NT2/D1 (cell line): Measurements from ENCODE around the gene CEACAM3.

Experiments
- DNase-seq: peaks from one replicate; pipeline ENCODE4 v3.0.0-alpha.2; 2011; ENCODE audit warnings: low read depth, low spot score
- H3K27me3 ChIP-seq: 2 replicates; pipeline ENCODE4 v1.6.0; 2011; ENCODE audit warnings: mild to moderate bottlenecking; ENCODE audit not compliant: insufficient read length, insufficient read depth
- H3K36me3 ChIP-seq: 2 replicates; pipeline ENCODE4 v1.6.1; 2011; ENCODE audit warnings: mild to moderate bottlenecking, low read length, mixed read lengths; ENCODE audit not compliant: insufficient read depth, insufficient read length
- H3K4me1 ChIP-seq: 2 replicates; pipeline ENCODE4 v1.5.1; 2011; ENCODE audit not compliant: insufficient read depth, insufficient read length
- H3K4me3 ChIP-seq: 2 replicates; pipeline ENCODE4 v1.5.1; 2011; ENCODE audit warnings: low read depth; ENCODE audit not compliant: insufficient read length
- H3K9ac ChIP-seq: 2 replicates; pipeline ENCODE4 v1.6.0; 2011; ENCODE audit warnings: low read depth; ENCODE audit not compliant: insufficient read length
- H3K9me3 ChIP-seq: 2 replicates; pipeline ENCODE4 v1.5.1; 2011; ENCODE audit warnings: mild to moderate bottlenecking, low read length; ENCODE audit not compliant: insufficient read depth
- SUZ12 ChIP-seq: IDR thresholded peaks from 2 replicates; pipeline ENCODE4 v1.6.1; 2011; ENCODE audit not compliant: insufficient read length, insufficient read depth; ENCODE audit errors: extremely low read depth
- YY1 ChIP-seq: IDR thresholded peaks from 2 replicates; pipeline ENCODE4 v1.6.1; 2011; ENCODE audit not compliant: insufficient read length, insufficient read depth
- ZNF274 ChIP-seq: IDR thresholded peaks from 2 replicates; pipeline ENCODE4 v1.6.1; 2011; ENCODE audit warnings: mild to moderate bottlenecking, low read depth, low read length

The CEACAM3 gene

DNA sequence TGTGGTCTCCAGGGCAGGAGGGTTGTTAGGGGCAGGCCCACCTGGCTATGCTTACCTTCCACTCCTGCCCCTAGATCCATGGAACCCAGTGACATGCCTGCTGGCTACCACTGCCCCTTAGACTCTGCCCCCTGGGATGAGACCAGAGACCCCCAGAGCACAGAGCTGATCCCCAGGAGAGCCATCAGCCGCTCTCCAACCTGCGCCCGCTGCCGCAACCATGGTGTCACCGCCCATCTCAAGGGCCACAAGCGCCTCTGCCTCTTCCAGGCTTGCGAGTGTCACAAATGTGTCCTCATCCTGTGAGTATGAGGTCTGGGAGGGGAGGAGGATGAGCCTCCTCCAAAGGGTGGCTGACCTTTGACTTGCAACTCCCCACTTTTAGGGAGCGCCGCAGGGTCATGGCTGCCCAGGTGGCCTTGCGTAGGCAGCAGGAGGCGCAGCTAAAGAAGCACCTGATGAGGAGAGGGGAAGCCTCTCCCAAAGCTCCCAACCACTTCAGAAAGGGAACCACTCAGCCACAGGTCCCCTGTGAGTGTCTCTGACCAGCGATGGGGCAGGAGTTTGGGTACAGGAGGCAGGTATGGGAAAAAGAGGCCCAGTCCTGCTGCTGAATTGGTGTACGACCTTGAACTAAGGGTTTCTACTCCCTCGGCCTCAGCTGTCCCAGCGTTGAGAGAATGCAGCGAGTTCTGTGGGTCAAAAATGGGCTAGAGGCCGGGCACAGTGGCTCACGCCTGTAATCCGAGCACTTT, 51.1 kb downstream of the CEACAM3 start:
- Histone ChIP-seq H3K4me3 (no peak overlapping the region), H3K9me3 (no peaks in the 10 kb centered on the region; the same call in 1 of the 2 replicates), H3K9ac (no peak overlapping the region), H3K36me3 (no peaks in the 10 kb centered on the region), H3K27me3 (no peaks in the 10 kb centered on the region), H3K4me1 (peaks cover 5% of the 10 kb centered on the region)
- no peak for TF ChIP-seq SUZ12
- no peak for TF ChIP-seq YY1
- no peak for TF ChIP-seq ZNF274
- no peak for DNase-seq

DNA sequence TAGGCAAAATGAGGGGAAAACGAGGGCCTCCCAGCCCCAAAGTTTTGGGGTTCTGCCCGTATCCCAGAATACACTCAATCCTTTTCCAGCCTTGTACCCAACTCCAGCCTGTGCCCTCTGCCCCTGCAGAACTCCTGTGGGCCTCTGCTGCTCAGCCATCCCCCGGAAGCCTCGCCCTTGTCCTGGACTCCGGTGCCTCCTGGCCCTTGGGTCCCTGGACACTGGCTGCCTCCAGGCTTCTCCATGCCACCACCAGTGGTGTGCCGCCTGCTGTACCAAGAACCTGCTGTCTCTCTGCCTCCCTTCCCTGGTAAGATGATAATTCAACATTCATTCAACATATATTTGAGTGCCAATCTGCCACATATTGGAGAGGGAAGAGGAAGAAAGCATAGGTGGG, 52.3 kb downstream of the CEACAM3 start:
- Histone ChIP-seq H3K4me1 (peaks cover 5% of the 10 kb centered on the region), H3K4me3 (no peak overlapping the region), H3K36me3 (no peaks in the 10 kb centered on the region), H3K27me3 (no peaks in the 10 kb centered on the region), H3K9ac (no peak overlapping the region), H3K9me3 (no peaks in the 10 kb centered on the region; the same call in 1 of the 2 replicates)
- TF ChIP-seq ZNF274 (no peak), YY1 (no peak), SUZ12 (no peak)
- no peak for DNase-seq

DNA sequence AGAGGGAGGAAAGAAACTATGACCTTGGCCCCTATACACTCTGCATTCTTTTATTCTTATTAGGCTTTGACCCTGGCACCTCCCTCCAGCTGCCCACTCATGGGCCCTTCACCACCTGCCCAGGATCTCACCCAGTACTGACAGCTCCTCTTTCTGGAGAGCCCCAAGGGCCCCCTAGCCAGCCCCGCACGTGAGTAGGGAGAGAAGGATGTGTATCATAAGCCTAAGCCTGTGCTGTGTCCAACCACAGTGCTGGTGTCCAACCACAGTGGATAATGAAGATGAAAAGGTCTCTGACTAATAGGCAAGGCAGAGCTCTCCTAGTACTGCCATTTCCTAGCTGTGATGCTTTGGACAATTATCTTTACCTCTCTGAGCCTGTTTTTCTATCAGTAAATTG, 52.7 kb downstream of the CEACAM3 start:
- no peaks in the 10 kb centered on the region for H3K36me3 ChIP-seq
- H3K4me1 ChIP-seq = peaks cover 5% of the 10 kb centered on the region
- H3K9ac ChIP-seq = no peak overlapping the region
- H3K27me3 ChIP-seq = no peaks in the 10 kb centered on the region
- TF ChIP-seq SUZ12 (no peak), ZNF274 (no peak), YY1 (no peak)
- H3K4me3 ChIP-seq = no peak overlapping the region
- H3K9me3 ChIP-seq = no peaks in the 10 kb centered on the region; the same call in 1 of the 2 replicates
- no peak for DNase-seq

DNA sequence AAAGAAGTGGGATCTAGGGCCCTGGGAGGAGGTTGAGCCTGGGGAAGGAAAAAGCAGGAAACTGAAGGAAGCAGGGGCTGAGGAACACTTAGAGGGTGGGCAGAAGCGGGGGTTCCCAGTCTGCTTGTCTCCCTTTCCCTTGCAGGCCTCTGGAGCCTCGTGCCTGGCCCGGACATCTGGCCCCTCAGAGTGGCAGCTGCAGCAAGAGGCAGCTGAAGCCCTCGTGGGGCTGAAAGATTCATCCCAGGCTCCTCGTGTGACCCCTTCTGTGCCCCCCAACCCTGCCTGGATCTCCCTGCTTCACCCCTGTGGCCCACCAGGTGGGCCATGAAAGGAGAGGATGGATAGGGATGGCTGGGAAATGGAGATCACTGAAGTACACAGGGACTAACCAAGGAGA, 54.0 kb downstream of the CEACAM3 start:
- H3K4me3 ChIP-seq = no peak overlapping the region
- DNase-seq = no peak
- H3K9ac ChIP-seq = no peak overlapping the region
- no peaks in the 10 kb centered on the region for H3K9me3 ChIP-seq
- H3K27me3 ChIP-seq = no peaks in the 10 kb centered on the region
- no peak for TF ChIP-seq ZNF274
- H3K4me1 ChIP-seq = peaks cover 5% of the 10 kb centered on the region
- H3K36me3 ChIP-seq = no peaks in the 10 kb centered on the region

DNA sequence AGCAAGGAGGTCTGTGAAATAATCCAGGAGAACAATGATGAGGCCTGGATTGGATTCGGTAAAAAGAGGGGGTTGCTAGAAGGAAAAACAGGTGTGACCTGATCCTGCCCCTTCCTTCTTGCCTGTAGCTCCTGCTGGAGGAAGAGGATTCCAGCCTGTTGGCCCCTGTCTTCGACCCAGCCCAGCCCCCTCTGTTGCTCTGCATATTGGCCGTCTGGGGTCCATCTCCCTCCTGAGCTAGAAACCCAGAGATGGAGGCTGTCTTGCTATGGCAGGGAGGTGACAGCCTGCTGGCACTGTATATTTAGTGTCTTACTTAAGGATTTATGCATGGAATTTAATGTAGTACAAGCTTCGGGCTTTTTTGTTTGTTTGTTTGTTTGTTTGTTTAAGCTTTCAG, 55.1 kb downstream of the CEACAM3 start:
- DNase-seq = no peak
- H3K36me3 ChIP-seq = no peaks in the 10 kb centered on the region
- no peak overlapping the region for H3K4me3 ChIP-seq
- H3K4me1 ChIP-seq = peaks cover 5% of the 10 kb centered on the region
- H3K27me3 ChIP-seq = no peaks in the 10 kb centered on the region
- no peak for TF ChIP-seq YY1
- TF ChIP-seq ZNF274 = no peak
- H3K9me3 ChIP-seq = no peaks in the 10 kb centered on the region
- H3K9ac ChIP-seq = no peak overlapping the region

DNA sequence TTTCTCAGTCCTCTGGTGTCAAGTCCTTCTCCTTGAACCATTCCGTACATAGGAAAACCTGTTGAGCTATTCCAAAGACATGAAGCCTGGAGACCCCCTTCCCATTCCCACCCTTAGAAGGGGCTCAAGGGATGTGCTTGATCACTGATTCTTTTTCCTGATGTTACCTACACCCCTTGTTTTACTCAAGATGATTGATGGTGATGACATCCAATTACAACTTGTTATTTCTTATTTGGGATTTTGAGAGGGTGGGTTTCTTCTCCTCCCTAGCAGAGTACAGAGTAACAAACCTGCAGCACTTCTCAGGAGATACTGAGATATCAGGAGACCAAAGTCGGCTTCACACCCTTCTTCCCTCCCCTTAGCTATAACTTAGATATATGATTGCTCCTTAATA, 57.0 kb downstream of the CEACAM3 start:
- Histone ChIP-seq H3K36me3 (no peaks in the 10 kb centered on the region), H3K4me3 (no peak overlapping the region), H3K27me3 (no peaks in the 10 kb centered on the region), H3K9me3 (no peaks in the 10 kb centered on the region), H3K4me1 (peaks cover 5% of the 10 kb centered on the region), H3K9ac (no peak overlapping the region)
- no peak for DNase-seq
- TF ChIP-seq YY1 = no peak

DNA sequence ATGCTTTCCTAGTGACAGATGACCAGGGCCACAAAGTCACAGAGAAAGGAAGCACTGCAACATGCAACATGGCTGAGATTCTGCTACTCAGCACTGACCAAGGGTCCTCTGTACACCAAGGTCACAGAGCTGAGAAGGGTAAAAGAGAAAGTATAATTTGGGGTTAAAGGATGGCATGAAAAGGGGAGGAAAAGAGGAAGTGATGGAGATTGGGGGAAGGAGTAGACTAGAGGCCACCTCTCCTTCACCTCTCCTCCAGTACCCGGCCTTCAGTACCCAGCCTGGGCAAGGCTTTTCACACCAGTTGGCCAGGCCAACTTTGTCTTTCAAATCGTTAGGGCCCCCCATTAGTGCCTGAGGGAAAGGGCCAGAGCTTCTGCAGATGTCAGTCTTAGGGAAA, 57.4 kb downstream of the CEACAM3 start:
- Histone ChIP-seq H3K27me3 (no peaks in the 10 kb centered on the region), H3K4me1 (peaks cover 5% of the 10 kb centered on the region), H3K9me3 (no peaks in the 10 kb centered on the region), H3K36me3 (no peaks in the 10 kb centered on the region), H3K9ac (no peak overlapping the region), H3K4me3 (no peak overlapping the region)
- no peak for DNase-seq
- TF ChIP-seq SUZ12 = no peak

DNA sequence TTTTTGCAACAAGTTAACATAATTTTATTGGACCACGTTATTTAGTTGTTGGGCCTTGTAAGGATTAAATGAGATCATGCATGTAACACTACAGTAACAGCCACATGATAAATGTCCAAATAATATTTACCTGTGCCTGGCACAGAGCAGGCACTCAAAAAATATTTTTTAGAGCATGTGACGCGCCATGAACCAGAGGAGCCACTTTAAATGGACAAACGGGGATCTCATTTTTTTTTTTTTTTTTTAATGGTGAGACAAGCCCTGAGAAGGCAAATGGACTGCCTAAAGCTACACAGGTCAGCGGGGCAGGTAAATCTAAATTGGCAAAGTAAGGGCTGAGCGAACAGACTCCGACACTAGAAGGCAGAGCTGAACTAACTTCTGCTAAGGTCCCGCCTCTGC, 62.8 kb downstream of the CEACAM3 start:
- Histone ChIP-seq H3K27me3 (no peaks in the 10 kb centered on the region), H3K9me3 (no peaks in the 10 kb centered on the region), H3K4me1 (peaks cover 5% of the 10 kb centered on the region), H3K9ac (peak overlapping the region; percentile 64), H3K4me3 (no peak overlapping the region), H3K36me3 (peaks cover 39% of the 10 kb centered on the region)
- DNase-seq = no peak
- TF ChIP-seq SUZ12 = no peak
- TF ChIP-seq ZNF274 = no peak
- TF ChIP-seq YY1 = no peak
